ENCODE measurements around the gene GRM7.

GRM7 gene

GRCh38 chr3:7607676-7608075, 746.8 kb downstream of the GRM7 start:
- no peak for DNase-seq

- DNase-seq, result no peak
Measured at GRCh38 chr3:7610634-7611033, 749.7 kb downstream of the GRM7 start.

GRCh38 chr3:7615043-7615442, 754.1 kb downstream of the GRM7 start:
- no peak for DNase-seq

- no peak for DNase-seq
Measured at GRCh38 chr3:7618606-7619005, 757.7 kb downstream of the GRM7 start.

GRCh38 chr3:7620401-7620800, 759.5 kb downstream of the GRM7 start:
- DNase-seq, result no peak

- no peak for DNase-seq
Measured at GRCh38 chr3:7621046-7621630, 760.2 kb downstream of the GRM7 start.

- DNase-seq, result no peak
Measured at GRCh38 chr3:7621651-7622050, 760.7 kb downstream of the GRM7 start.

GRCh38 chr3:7625021-7625420, 764.1 kb downstream of the GRM7 start:
- no peak for DNase-seq

- DNase-seq, result no peak
Measured at GRCh38 chr3:7630351-7630911, 769.5 kb downstream of the GRM7 start.

GRCh38 chr3:7630925-7631324, 770.0 kb downstream of the GRM7 start:
- DNase-seq, result no peak

GRCh38 chr3:7632305-7632704, 771.4 kb downstream of the GRM7 start:
- no peak for DNase-seq

- no peak for DNase-seq
Measured at GRCh38 chr3:7637694-7638093, 776.8 kb downstream of the GRM7 start.

- no peak for DNase-seq
Measured at GRCh38 chr3:7638103-7638502, 777.2 kb downstream of the GRM7 start.

- no peak for DNase-seq
Measured at GRCh38 chr3:7640787-7641186, 779.9 kb downstream of the GRM7 start.

GRCh38 chr3:7646851-7647250, 785.9 kb downstream of the GRM7 start:
- no peak for DNase-seq

GRCh38 chr3:7650466-7650865, 789.6 kb downstream of the GRM7 start:
- no peak for DNase-seq

GRCh38 chr3:7651274-7651673, 790.4 kb downstream of the GRM7 start:
- no peak for DNase-seq

- DNase-seq, result no peak
Measured at GRCh38 chr3:7657214-7658112, 796.5 kb downstream of the GRM7 start.

GRCh38 chr3:7658294-7658693, 797.4 kb downstream of the GRM7 start:
- no peak for DNase-seq

GRCh38 chr3:7659079-7659478, 798.2 kb downstream of the GRM7 start:
- no peak for DNase-seq

GRCh38 chr3:7663771-7664170, 802.9 kb downstream of the GRM7 start:
- no peak for DNase-seq

GRCh38 chr3:7667774-7668173, 806.9 kb downstream of the GRM7 start:
- DNase-seq, result no peak

- DNase-seq, result no peak
Measured at GRCh38 chr3:7669641-7670040, 808.7 kb downstream of the GRM7 start.

GRCh38 chr3:7678521-7678920, 817.6 kb downstream of the GRM7 start:
- DNase-seq, result no peak

Measured in stimulated activated CD8-positive, alpha-beta memory T cell treated with anti-CD3 and anti-CD28 coated beads, Interleukin-4, amount 100 ng/mL, for 48 hours (primary cell).